Lower leg skin (tissue), 4 donors: Measurements from ENCODE around the gene GCHFR. TPM values are rescaled to one million over a fixed set of nuclear protein-coding genes. Genes with fewer than 3 reads are reported as not detected.
A peak's percentile ranks its signal among the peaks of the same experiment; 100 is the strongest.

Experiments
- DNase-seq, 2 donors: peaks; one replicate each; pipeline ENCODE4 v3.0.0-alpha.2; 2019; ENCODE audit warnings: low spot score in 2 of 2
- H3K4me3 ChIP-seq: fragments of 200-600 bp; sonication (generic); 2 replicates; pipeline ENCODE4 v1.5.1; 2017; ENCODE audit warnings: mild to moderate bottlenecking, low read depth; ENCODE audit not compliant: poor library complexity, severe bottlenecking
- POLR2A ChIP-seq, 2 donors: fragments of 450-650 bp; IDR thresholded peaks; one replicate each; pipeline ENCODE4 v1.6.1; 2016 to 2017; ENCODE audit warnings: antibody characterized with exemption in 2 of 2, mild to moderate bottlenecking in 1 of 2, moderate library complexity in 1 of 2
- WGBS, 2 donors: methylation state at CpG; one replicate each; pipeline ENCODE4 v1.1.5; 2018; 5-methylcytosine and 5-hydroxymethylcytosine counted together
- intact Hi-C: fragments of 100-400 bp; cut with DNase I; formaldehyde crosslinking; loops from one replicate; pipeline ENCODE4 v1.15.0; 2023; ENCODE audit warnings: low total_unique reads
- total RNA-seq, 4 donors: library from RNA; depleted of rRNA; stranded (reverse); fragments of >200 nt; gene quantifications; one replicate each; pipeline ENCODE4 v1.1.0, GENCODE V29; 2016
- TF ChIP-seq, protein P1 (sequence below), 3 donors: fragments of 450-650 bp; IDR thresholded peaks; one replicate each; pipeline ENCODE4 v1.5.1; 2016; ENCODE audit warnings: antibody characterized with exemption in 3 of 3, mild to moderate bottlenecking in 3 of 3, moderate library complexity in 2 of 3

Gene GCHFR
- total RNA-seq, 4 donors from 2014 or later, result 59.8 to 97.7 (median 88.6) TPM

GRCh38 chr15:40747685-40748631 lies 15.9 kb upstream of the GCHFR start:
- TF ChIP-seq, protein P1, sequence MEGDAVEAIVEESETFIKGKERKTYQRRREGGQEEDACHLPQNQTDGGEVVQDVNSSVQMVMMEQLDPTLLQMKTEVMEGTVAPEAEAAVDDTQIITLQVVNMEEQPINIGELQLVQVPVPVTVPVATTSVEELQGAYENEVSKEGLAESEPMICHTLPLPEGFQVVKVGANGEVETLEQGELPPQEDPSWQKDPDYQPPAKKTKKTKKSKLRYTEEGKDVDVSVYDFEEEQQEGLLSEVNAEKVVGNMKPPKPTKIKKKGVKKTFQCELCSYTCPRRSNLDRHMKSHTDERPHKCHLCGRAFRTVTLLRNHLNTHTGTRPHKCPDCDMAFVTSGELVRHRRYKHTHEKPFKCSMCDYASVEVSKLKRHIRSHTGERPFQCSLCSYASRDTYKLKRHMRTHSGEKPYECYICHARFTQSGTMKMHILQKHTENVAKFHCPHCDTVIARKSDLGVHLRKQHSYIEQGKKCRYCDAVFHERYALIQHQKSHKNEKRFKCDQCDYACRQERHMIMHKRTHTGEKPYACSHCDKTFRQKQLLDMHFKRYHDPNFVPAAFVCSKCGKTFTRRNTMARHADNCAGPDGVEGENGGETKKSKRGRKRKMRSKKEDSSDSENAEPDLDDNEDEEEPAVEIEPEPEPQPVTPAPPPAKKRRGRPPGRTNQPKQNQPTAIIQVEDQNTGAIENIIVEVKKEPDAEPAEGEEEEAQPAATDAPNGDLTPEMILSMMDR (IDR thresholded peaks at IDR 0.05), result no peak
- TF ChIP-seq POLR2A (IDR thresholded peaks at IDR 0.05), result no peak

GRCh38 chr15:40749151-40749630 lies 14.7 kb upstream of the GCHFR start:
- TF ChIP-seq, protein P1 (IDR thresholded peaks at IDR 0.05), result no peak
- no peak for TF ChIP-seq POLR2A (IDR thresholded peaks at IDR 0.05)
- intact Hi-C loops, result loop anchor here (5.0 kb wide), 1 partner anchor 33 kb away; no protein-coding TSS in a partner anchor
- 94 to 96% methylated on average over 4 of the region's 4 CpGs for WGBS, 2 donors
- no peak overlapping the region for H3K4me3 ChIP-seq
- DNase-seq, result no peak

More at GRCh38 chr15:40747685-40748631, 15.9 kb upstream of the GCHFR start:
- H3K4me3 ChIP-seq, result no peak overlapping the region
- WGBS, 2 donors, result 67% methylated on average over 7 of the region's 7 CpGs
- intact Hi-C loops, result loop anchor here (5.0 kb wide), 1 partner anchor 34 kb away; no protein-coding TSS in a partner anchor
- no peak for DNase-seq

- no peak for DNase-seq
- TF ChIP-seq, protein P1 (IDR thresholded peaks at IDR 0.05), result no peak
- no peak for TF ChIP-seq POLR2A (IDR thresholded peaks at IDR 0.05)
- no peak overlapping the region for H3K4me3 ChIP-seq
- intact Hi-C loops, result no loop called here
- WGBS, 2 donors, result 97% methylated on average over 4 of the region's 4 CpGs
These were observed 13.0 kb upstream of the GCHFR start for GRCh38 chr15:40750885-40751284.

GRCh38 chr15:40751745-40752144 lies 12.1 kb upstream of the GCHFR start:
- no peak overlapping the region for H3K4me3 ChIP-seq
- no peak for DNase-seq
- TF ChIP-seq, protein P1 (IDR thresholded peaks at IDR 0.05), result no peak
- TF ChIP-seq POLR2A (IDR thresholded peaks at IDR 0.05), result no peak
- intact Hi-C loops, result no loop called here
- WGBS, 2 donors, result 93 to 96% methylated on average over 12 of the region's 12 CpGs

DNA sequence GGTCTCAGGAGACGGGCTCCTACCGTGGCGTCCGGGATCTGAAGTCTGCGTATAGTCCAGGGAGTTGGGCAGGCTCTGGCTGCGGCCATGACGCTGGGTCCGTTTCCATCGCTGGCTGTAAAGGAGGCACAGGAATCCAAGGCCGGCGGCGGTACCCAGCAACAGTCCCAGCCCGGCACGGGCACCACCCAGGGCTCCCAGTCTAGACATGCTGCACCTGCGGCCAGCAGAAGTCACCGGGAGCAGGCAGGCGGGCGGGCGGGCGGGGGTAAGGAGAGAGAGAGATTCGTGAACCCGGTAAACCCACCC lies 9.3 kb upstream of the GCHFR start:
- no peak for TF ChIP-seq POLR2A (IDR thresholded peaks at IDR 0.05)
- TF ChIP-seq, protein P1 (IDR thresholded peaks at IDR 0.05), result no peak
- H3K4me3 ChIP-seq, result peak overlapping the region; percentile 83
- no peak for DNase-seq
- intact Hi-C loops, result no loop called here
- 0% methylated on average over 6 to 17 of the region's 22 CpGs for WGBS, 2 donors
